ENCODE results near the gene DGUOK. TPM values are rescaled to one million over a fixed set of nuclear protein-coding genes. Genes with fewer than 3 reads are reported as not detected.

The DGUOK gene
- polyA plus RNA-seq, 1 donor (not counting 4 experiments of a cell fraction or from before 2014, with no cell fraction given) = 102 TPM

DNA sequence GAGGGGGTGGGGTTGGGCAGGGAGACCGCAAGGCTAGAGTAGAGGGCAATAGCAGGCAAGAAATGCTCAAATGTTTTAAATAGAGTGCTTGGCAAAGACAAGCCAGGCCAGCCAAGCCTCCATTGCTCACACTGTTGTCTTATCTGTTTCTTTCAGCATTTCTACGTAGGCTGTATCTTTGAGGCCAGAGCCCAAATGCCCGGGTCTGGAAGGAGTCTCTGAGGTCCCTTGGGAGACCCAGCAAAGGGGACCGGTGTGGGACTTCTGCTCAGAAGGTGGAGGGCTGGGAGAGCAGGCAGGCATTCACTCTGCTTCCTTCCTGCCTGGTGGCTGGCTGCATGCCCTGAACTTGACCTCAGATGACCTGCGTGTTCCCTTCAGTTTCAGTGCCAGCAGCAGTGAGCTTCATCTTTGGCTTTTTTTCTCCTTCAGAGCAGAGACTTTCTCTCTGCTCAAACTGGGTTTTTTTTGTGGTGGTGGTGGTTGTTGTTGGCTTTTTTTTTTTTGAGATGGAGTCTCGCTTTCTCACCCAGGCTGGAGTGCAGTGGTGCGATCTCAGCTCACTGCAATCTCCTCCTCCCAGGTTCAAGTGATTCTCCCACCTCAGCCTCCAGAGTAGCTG is 44.3 kb downstream of the DGUOK start:
- no peaks in the 10 kb centered on the region for H3K79me2 ChIP-seq (ENCODE audit: control insufficient read depth, insufficient read depth, low read length)
- dilution Hi-C loops (cut with MboI; ENCODE audit: extremely low pct_ligation_motif_present, low sequenced_read_pairs) = no loop called here

DNA sequence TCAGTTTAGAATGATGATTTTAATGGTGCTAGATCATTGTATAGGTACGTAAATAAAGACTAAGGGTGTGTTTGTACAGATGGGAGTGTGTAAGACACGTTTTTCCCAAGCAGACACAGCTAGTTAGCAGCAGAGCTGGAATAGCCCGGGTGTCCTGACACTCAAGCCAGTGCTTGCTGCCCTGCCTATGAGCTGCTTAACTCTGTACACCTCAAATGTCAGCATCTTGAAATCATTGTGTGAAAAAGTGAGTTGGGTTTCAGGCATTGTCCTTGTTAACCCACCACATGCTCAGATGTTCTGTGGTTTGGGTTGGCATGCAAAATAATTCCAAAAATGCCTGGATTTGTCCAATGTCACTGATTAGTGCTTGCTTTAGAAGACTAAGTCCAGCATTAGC is 45.0 kb downstream of the DGUOK start:
- dilution Hi-C loops (cut with MboI; ENCODE audit: extremely low pct_ligation_motif_present, low sequenced_read_pairs) = no loop called here
- H3K4me3 ChIP-seq (ENCODE audit: control insufficient read depth in 2 of 3, extremely low read depth in 1 of 3, insufficient read depth in 2 of 3, low read depth in 1 of 3, low read length in 3 of 3) = no peak overlapping the region
- no peaks in the 10 kb centered on the region for H3K9me3 ChIP-seq (ENCODE audit: control insufficient read depth, low read depth, low read length)
- H3K9me1 ChIP-seq (ENCODE audit: control insufficient read depth, extremely low read depth, insufficient read depth, low read length) = no peaks in the 10 kb centered on the region
- no peaks in the 10 kb centered on the region for H3K79me2 ChIP-seq (ENCODE audit: control insufficient read depth, insufficient read depth, low read length)
- no peaks in the 10 kb centered on the region for H3K36me3 ChIP-seq (ENCODE audit: control insufficient read depth in 2 of 2, extremely low read depth in 1 of 2, insufficient read depth in 2 of 2, low read length in 2 of 2)
- no peak overlapping the region for H3K27ac ChIP-seq (ENCODE audit: control insufficient read depth, insufficient read depth, low read length)
- H3K4me1 ChIP-seq (ENCODE audit: control insufficient read depth, extremely low read depth, insufficient read depth, low read length) = no peaks in the 10 kb centered on the region
- H3K9ac ChIP-seq (ENCODE audit: control insufficient read depth, extremely low read depth, insufficient read depth, low read length) = no peak overlapping the region
- no peak for DNase-seq (ENCODE audit: low read depth, low spot score)
- FAIRE-seq = no peak
- TF ChIP-seq, protein P1, sequence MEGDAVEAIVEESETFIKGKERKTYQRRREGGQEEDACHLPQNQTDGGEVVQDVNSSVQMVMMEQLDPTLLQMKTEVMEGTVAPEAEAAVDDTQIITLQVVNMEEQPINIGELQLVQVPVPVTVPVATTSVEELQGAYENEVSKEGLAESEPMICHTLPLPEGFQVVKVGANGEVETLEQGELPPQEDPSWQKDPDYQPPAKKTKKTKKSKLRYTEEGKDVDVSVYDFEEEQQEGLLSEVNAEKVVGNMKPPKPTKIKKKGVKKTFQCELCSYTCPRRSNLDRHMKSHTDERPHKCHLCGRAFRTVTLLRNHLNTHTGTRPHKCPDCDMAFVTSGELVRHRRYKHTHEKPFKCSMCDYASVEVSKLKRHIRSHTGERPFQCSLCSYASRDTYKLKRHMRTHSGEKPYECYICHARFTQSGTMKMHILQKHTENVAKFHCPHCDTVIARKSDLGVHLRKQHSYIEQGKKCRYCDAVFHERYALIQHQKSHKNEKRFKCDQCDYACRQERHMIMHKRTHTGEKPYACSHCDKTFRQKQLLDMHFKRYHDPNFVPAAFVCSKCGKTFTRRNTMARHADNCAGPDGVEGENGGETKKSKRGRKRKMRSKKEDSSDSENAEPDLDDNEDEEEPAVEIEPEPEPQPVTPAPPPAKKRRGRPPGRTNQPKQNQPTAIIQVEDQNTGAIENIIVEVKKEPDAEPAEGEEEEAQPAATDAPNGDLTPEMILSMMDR (optimal IDR thresholded peaks at IDR 0.05 in 1 of 3, IDR thresholded peaks at IDR 0.05 in 1 of 3, conservative IDR thresholded peaks at IDR 0.05 in 1 of 3; ENCODE audit: extremely low read depth in 1 of 3, insufficient read depth in 2 of 3, low read length in 3 of 3) = no peak
- TF ChIP-seq EZH2 (IDR thresholded peaks at IDR 0.05; ENCODE audit: low read length) = no peak
- H3K27me3 ChIP-seq (ENCODE audit: control insufficient read depth, extremely low read depth, insufficient read depth, low read length) = no peaks in the 10 kb centered on the region
- H2AFZ ChIP-seq (ENCODE audit: control insufficient read depth, low read length) = no peak overlapping the region
- no peaks in the 10 kb centered on the region for H4K20me1 ChIP-seq (ENCODE audit: control insufficient read depth, extremely low read depth, insufficient read depth, low read length)
- H3K4me2 ChIP-seq (ENCODE audit: control insufficient read depth, extremely low read depth, insufficient read depth, low read depth, low read length) = no peak overlapping the region

More for the DNA sequence above, 44.3 kb downstream of the DGUOK start:
- TF ChIP-seq, protein P1 (optimal IDR thresholded peaks at IDR 0.05 in 1 of 3, IDR thresholded peaks at IDR 0.05 in 1 of 3, conservative IDR thresholded peaks at IDR 0.05 in 1 of 3; ENCODE audit: extremely low read depth in 1 of 3, insufficient read depth in 2 of 3, low read length in 3 of 3) = no peak
- no peak for TF ChIP-seq EZH2 (IDR thresholded peaks at IDR 0.05; ENCODE audit: low read length)
- DNase-seq (ENCODE audit: low read depth, low spot score) (no peak), FAIRE-seq (no peak)
- Histone ChIP-seq H3K27me3 (ENCODE audit: control insufficient read depth, extremely low read depth, insufficient read depth, low read length) (no peaks in the 10 kb centered on the region), H2AFZ (ENCODE audit: control insufficient read depth, low read length) (no peak overlapping the region), H3K27ac (ENCODE audit: control insufficient read depth, insufficient read depth, low read length) (no peak overlapping the region), H3K9me1 (ENCODE audit: control insufficient read depth, extremely low read depth, insufficient read depth, low read length) (no peaks in the 10 kb centered on the region), H3K4me3 (ENCODE audit: control insufficient read depth in 2 of 3, extremely low read depth in 1 of 3, insufficient read depth in 2 of 3, low read depth in 1 of 3, low read length in 3 of 3) (no peak overlapping the region), H3K4me2 (ENCODE audit: control insufficient read depth, extremely low read depth, insufficient read depth, low read depth, low read length) (no peak overlapping the region), H3K9ac (ENCODE audit: control insufficient read depth, extremely low read depth, insufficient read depth, low read length) (no peak overlapping the region), H4K20me1 (ENCODE audit: control insufficient read depth, extremely low read depth, insufficient read depth, low read length) (no peaks in the 10 kb centered on the region), H3K9me3 (ENCODE audit: control insufficient read depth, low read depth, low read length) (no peaks in the 10 kb centered on the region), H3K36me3 (ENCODE audit: control insufficient read depth in 2 of 2, extremely low read depth in 1 of 2, insufficient read depth in 2 of 2, low read length in 2 of 2) (no peaks in the 10 kb centered on the region), H3K4me1 (ENCODE audit: control insufficient read depth, extremely low read depth, insufficient read depth, low read length) (no peaks in the 10 kb centered on the region)
